ENCODE data around the gene HM13. TPM values are rescaled to one million over a fixed set of nuclear protein-coding genes. Genes with fewer than 3 reads are reported as not detected.
"Not testable (repeated sequence)": the region's sequence is repeated elsewhere in the genome, so short reads cannot be mapped to it uniquely, and the experiment has no call there.

HM13 gene
- total and polyA plus RNA-seq, 2 of the 13 experiments (the other 11 are each of a cell fraction or from before 2014, with no cell fraction given) = 118 to 243 TPM

DNA sequence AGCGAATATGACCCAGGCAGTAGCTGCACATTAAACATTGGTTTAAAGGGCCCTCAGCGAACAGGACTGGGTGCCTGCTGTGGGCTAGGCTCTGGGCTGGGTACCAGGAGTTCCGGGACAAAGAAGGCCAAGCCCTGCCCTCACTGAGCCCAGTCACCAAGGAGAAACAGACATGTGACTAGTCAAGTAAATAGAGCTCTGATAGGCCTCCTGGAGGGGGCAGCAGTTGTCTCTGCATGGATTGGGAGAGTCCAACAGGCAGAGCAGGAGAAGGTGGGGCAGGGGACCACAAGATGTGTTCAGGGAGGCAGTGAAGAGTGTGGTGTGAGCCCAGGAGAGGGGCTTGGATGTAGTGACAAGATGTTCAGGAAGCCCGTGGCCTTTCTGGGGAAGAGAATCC lies 3.1 kb downstream of the HM13 start (continued):
- no peak for TF ChIP-seq ZNF775 (CRISPR knock-in tag; IDR thresholded peaks at IDR 0.05; ENCODE audit: borderline replicate concordance)
- TF ChIP-seq, protein P1, sequence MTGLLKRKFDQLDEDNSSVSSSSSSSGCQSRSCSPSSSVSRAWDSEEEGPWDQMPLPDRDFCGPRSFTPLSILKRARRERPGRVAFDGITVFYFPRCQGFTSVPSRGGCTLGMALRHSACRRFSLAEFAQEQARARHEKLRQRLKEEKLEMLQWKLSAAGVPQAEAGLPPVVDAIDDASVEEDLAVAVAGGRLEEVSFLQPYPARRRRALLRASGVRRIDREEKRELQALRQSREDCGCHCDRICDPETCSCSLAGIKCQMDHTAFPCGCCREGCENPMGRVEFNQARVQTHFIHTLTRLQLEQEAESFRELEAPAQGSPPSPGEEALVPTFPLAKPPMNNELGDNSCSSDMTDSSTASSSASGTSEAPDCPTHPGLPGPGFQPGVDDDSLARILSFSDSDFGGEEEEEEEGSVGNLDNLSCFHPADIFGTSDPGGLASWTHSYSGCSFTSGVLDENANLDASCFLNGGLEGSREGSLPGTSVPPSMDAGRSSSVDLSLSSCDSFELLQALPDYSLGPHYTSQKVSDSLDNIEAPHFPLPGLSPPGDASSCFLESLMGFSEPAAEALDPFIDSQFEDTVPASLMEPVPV (CRISPR knock-in tag; IDR thresholded peaks at IDR 0.05) = no peak
- no peak for TF ChIP-seq SATB2 (CRISPR knock-in tag; IDR thresholded peaks at IDR 0.05)
- TF ChIP-seq NFKB2 (CRISPR knock-in tag; IDR thresholded peaks at IDR 0.05; ENCODE audit: borderline replicate concordance) = no peak; the same call in 1 of the 2 replicates
- no peak for TF ChIP-seq ZZZ3 (CRISPR knock-in tag; IDR thresholded peaks at IDR 0.05; ENCODE audit: borderline replicate concordance)

DNA sequence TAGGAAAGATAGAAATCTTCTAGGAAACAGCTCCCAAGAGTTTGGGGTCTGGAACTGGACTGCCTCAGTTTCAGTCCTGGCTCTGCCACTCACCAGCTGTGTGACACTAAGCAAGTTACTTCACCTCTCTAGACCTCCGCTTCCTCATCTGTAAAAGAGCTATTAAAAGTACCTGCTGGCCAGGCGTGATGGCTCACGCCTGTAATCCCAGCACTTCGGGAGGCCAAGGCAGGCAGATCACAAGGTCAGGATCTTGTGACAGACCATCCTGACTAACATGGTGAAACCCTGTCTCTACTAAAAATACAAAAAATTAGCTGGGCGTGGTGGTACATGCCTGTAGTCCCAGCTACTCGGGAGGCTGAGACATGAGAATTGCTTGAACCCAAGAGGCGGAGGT lies 7.0 kb downstream of the HM13 start:
- POLR2A ChIA-PET; DNase-seq (ENCODE audit: low spot score); H3K9me3 ChIP-seq (ENCODE audit: low read length); BruUV-seq (replicated peaks); H3K27ac ChIP-seq (ENCODE audit: extremely low read length, insufficient read depth, low read length); H2AFZ ChIP-seq (ENCODE audit: low read length); H3K9ac ChIP-seq (ENCODE audit: insufficient read depth, low read depth, low read length); H3K27me3 ChIP-seq (ENCODE audit: control insufficient read depth in 1 of 2, insufficient read depth in 2 of 2, low read length in 2 of 2); CTCF ChIA-PET (ENCODE audit: low intra/inter-chr PET ratio, low total read pairs); FAIRE-seq; in situ Hi-C loops (cut with HindIII; ENCODE audit: extremely low pct_ligation_motif_present, low pct_unique_long_range_greater_than_20kb); H3K4me2 ChIP-seq (ENCODE audit: low read depth, low read length); H3K4me3 ChIP-seq (replicated peaks in 1 of 3; ENCODE audit: insufficient read depth in 1 of 3, low read depth in 2 of 3, low read length in 3 of 3); ATAC-seq; TF ChIP-seq NONO (IDR thresholded peaks at IDR 0.05): not testable (repeated sequence)
- Histone ChIP-seq H3K36me3 (replicated peaks in 1 of 2; ENCODE audit: control insufficient read depth in 1 of 2, insufficient read depth in 2 of 2, low read length in 2 of 2) (peaks cover 26 to 69% of the 10 kb centered on the region in 2 experiments), H4K20me1 (ENCODE audit: insufficient read depth, low read length) (peaks cover 50% of the 10 kb centered on the region), H3K4me1 (ENCODE audit: insufficient read depth, low read length) (peaks cover 34% of the 10 kb centered on the region), H3K79me2 (ENCODE audit: insufficient read depth, low read length) (peaks cover 70% of the 10 kb centered on the region)
- TF ChIP-seq NONO (CRISPR knock-in tag; conservative IDR thresholded peaks at IDR 0.05) = 0 out of 2 replicates have a peak, but pooled peaks have one; percentile 23
- TF ChIP-seq RBFOX2 (IDR thresholded peaks at IDR 0.05; ENCODE audit: low read depth, low read length) = 0 out of 2 replicates have a peak, but pooled peaks have one; percentile 30
- TF ChIP-seq, protein P2, sequence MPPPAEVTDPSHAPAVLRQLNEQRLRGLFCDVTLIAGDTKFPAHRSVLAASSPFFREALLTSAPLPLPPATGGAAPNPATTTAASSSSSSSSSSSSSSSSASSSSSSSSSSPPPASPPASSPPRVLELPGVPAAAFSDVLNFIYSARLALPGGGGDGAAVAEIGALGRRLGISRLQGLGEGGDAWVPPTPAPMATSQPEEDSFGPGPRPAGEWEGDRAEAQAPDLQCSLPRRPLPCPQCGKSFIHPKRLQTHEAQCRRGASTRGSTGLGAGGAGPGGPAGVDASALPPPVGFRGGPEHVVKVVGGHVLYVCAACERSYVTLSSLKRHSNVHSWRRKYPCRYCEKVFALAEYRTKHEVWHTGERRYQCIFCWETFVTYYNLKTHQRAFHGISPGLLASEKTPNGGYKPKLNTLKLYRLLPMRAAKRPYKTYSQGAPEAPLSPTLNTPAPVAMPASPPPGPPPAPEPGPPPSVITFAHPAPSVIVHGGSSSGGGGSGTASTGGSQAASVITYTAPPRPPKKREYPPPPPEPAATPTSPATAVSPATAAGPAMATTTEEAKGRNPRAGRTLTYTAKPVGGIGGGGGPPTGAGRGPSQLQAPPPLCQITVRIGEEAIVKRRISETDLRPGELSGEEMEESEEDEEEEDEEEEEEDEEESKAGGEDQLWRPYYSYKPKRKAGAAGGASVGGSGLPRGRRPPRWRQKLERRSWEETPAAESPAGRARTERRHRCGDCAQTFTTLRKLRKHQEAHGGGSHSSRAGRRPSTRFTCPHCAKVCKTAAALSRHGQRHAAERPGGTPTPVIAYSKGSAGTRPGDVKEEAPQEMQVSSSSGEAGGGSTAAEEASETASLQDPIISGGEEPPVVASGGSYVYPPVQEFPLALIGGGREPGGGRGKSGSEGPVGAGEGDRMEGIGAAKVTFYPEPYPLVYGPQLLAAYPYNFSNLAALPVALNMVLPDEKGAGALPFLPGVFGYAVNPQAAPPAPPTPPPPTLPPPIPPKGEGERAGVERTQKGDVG (CRISPR knock-in tag; IDR thresholded peaks at IDR 0.05; ENCODE audit: borderline replicate concordance) = 0 out of 2 replicates have a peak, but pooled peaks have one; percentile 1
- 96% methylated on average over 7 of the region's 7 CpGs for WGBS (ENCODE audit: low lambda C conversion rate)
- intact Hi-C loops (cut with micrococcal nuclease; ENCODE audit: unreplicated experiment) = loop anchor here (1.0 kb wide), 1 partner anchor 12 kb away; no protein-coding TSS in a partner anchor

All from HepG2 (cell line).